DND-41 (cell line): ENCODE data around the gene LMAN1.

Source experiments
- EZH2 ChIP-seq: IDR thresholded peaks from 3 replicates; pipeline ENCODE4 v1.6.1; 2012; ENCODE audit warnings: borderline replicate concordance, low read depth, mild to moderate bottlenecking, moderate library complexity, low read length, inconsistent platforms; ENCODE audit not compliant: severe bottlenecking
- TF ChIP-seq, protein P1 (sequence below): IDR thresholded peaks from 2 replicates; pipeline ENCODE4 v1.5.1; 2012; ENCODE audit warnings: borderline replicate concordance, low read length, moderate library complexity, mild to moderate bottlenecking; ENCODE audit not compliant: poor library complexity, severe bottlenecking; ENCODE audit errors: extremely low read depth

DNA sequence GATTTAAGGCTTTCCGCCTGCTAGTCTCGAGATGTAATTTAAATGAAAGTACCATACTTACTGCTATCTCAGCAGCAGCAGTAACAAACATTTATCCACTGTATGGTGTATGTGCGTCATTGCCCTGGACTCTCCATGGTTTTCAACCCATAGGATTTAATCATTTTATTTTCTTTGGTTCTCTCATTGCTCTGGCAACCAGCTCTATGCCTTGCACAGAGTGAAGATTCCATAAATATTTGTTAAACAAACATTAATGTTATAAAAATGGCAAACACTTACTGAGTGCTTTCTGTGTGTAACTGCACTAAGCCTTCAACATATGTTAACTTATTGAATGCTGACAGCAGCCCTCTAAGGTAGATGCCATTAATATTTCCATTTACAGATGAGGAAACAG, 1.3 kb upstream of the LMAN1 start:
- TF ChIP-seq, protein P1, sequence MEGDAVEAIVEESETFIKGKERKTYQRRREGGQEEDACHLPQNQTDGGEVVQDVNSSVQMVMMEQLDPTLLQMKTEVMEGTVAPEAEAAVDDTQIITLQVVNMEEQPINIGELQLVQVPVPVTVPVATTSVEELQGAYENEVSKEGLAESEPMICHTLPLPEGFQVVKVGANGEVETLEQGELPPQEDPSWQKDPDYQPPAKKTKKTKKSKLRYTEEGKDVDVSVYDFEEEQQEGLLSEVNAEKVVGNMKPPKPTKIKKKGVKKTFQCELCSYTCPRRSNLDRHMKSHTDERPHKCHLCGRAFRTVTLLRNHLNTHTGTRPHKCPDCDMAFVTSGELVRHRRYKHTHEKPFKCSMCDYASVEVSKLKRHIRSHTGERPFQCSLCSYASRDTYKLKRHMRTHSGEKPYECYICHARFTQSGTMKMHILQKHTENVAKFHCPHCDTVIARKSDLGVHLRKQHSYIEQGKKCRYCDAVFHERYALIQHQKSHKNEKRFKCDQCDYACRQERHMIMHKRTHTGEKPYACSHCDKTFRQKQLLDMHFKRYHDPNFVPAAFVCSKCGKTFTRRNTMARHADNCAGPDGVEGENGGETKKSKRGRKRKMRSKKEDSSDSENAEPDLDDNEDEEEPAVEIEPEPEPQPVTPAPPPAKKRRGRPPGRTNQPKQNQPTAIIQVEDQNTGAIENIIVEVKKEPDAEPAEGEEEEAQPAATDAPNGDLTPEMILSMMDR = no peak
- TF ChIP-seq EZH2 = no peak
